Middle frontal gyrus (tissue), 1 donor: ENCODE measurements around the gene ZNF532.
"Not testable (repeated sequence)": the region's sequence is repeated elsewhere in the genome, so short reads cannot be mapped to it uniquely, and the experiment has no call there.

Experiments used
- DNase-seq: peaks from one replicate; pipeline ENCODE4 v3.0.0-alpha.2; 2015; ENCODE audit warnings: low spot score; ENCODE audit errors: extremely low spot score

ZNF532 gene

GRCh38 chr18:58864146-58865032, at the start of gene ZNF532:
Gene ZNF532, plus strand, starts transcription at chr18:58864877. CDS start in a region left out here.
- DNase-seq: peak; percentile 73

DNA sequence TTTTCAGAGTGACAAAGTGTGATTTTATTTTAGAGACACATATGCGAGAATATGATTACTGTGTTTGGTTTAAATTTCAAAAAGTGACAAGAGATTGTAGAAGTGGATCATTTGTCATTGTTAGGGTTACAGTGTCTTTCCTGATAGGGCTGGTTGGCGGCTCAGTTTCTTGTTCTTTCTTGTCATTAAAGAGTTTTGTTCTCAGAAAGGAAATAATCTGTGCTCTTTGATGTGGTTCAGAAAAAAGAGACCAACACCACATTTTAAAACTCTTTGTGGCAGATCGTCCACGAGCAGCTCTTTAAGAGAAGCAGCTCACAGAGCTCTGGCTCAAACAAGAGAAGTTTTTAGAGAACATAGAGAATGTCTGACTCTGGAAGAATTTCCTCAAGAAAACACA, 45.6 kb upstream of the ZNF532 start:
- DNase-seq: no peak

GRCh38 chr18:58820251-58820650, 44.4 kb upstream of the ZNF532 start:
- no peak for DNase-seq

DNA sequence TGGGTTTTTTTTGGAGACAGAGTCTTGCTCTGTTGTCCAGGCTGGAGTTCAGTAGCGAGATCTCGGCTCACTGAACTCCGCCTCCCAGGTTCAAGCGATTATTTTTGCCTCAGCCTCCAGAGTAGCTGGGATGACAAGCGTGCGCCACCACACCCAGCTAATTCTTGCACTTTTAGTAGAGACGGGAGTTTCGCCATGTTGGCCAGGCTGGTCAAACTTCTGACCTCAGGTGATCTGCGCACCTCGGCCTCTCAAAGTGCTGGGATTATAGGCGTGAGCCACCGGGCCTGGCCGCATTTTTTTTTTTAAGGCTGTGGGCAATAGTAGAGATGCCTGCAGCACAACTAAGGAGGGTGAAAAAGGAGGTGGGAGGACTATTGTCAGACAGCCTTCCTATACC, 41.7 kb upstream of the ZNF532 start:
- DNase-seq: no peak

DNA sequence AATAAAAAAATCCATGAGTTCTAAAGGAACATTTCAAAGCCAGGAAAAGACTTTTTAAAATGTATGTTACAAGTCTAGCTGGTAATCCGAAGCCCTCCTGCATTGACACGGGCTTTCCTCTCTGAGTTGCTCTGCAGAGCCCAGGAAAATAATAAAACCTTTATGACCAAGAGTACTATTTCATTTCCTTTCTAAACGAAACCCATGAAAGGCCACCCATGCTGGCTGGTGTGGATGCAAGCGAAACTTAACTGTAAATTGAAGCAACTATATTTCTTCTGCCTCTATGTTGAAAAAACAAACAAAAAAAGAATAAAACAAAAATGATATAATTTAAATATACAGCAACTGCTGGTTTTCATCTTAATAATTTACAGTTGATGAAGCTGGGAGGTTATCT, 41.3 kb upstream of the ZNF532 start:
- DNase-seq: no peak

DNA sequence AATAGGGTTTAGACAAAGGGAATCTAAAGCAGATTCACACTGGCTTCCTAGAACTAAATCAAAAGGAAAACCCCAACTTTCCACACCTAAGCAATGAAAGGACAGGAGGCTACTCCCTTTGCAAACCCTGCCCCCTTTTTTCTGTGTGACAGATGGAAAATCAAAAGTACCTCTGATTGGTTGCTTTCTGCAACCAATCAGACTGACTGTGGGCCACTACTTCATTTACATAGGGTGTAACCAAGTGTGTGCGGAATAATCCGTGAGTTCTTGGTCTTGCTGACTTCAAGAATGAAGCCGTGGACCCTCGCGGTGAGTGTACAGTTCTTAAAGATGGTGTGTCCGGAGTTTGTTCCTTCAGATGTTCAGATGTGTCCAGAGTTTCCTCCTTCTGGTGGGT, 37.8 kb upstream of the ZNF532 start:
- not testable (repeated sequence) for DNase-seq

DNA sequence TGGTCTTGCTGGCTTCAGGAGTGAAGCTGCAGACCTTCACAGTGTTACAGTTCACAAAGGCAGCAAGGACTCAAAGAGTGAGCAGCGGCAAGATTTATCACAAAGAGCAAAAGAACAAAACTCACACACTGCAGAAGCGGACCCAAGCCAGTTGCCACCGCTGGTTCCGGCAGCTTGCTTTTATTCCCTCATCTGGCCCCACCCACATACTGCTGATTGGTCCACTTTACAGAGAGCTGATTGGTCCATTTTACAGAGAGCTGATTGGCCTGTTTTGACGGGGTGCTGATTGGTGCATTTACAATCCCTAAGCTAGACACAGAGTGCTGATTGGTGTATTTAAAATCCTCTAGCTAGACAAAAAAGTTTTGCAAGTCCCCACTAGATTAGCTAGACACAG, 37.2 kb upstream of the ZNF532 start:
- no peak for DNase-seq

GRCh38 chr18:58827886-58828285, 36.8 kb upstream of the ZNF532 start:
- DNase-seq: no peak

GRCh38 chr18:58828399-58829121, 36.1 kb upstream of the ZNF532 start:
- DNase-seq: no peak

GRCh38 chr18:58829263-58829662, 35.4 kb upstream of the ZNF532 start:
- DNase-seq: no peak

DNA sequence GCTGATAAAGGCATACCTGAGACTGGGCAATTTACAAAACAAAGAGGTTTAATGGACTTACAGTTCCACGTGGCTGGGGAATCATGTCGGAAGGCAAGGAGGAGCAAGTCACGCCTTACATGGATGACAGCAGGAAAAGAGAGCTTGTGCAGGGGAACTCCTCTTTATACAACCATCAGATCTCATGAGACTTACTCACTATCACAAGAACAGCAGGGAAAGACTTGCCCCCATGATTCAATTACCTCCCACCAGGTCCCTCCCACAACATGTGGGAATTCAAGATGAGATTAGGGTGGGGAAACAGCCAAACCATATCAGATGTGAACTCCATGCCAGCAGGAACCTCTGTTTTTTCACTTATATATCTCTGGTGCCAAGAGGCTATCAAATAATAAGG, 34.8 kb upstream of the ZNF532 start:
- not testable (repeated sequence) for DNase-seq

DNA sequence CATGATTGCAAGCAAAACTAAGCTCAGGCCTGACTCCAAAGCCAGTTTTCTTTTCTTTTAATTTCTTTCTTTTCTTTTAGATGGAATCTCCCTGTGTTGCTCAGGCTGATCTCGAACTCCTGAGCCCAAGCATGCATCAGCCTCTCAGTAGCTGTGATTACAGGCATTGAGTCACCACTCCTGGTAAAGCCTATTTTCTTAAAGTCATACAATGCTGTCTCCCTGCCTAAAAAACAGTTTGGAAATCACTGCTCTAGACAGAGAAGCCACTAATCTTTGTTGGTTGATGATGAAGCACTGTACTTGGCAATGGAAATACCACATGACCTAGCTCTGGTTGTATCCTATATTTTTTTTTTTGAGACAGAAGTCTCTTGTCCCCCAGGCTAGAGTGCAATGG, 33.1 kb upstream of the ZNF532 start:
- no peak for DNase-seq

DNA sequence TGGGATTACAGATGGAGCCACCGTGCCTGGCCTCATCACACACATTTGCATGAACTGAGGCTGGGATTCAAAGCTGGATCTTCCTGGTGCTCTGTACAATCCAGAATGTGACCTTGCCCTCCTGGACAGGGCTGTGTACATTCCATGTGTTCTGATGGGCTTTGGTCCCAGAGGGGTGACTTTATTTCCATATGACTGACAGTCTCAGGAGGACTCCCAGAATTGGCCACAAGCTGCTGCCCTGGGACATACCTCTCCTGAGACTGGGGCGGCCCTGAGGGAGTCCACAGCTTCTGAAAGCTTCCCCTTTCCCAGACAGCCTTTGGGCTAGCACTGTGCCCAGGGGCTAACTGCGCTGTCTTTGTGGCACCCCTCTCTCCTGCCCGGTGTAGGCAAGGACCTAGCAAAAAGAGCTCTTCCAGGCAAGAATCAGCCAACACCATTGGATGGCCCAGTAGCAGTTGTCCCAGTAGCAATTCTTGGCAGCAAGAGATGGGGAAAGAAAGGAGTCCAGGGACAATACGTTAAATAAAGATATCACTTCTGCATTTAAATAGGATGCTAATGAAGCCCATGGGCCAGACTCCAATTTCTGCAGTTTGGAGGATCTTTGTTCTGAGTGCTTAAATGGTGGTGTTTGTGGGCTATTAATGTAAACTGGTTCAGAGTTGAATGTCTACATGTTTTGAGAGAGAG, 26.4 kb upstream of the ZNF532 start:
- no peak for DNase-seq

DNA sequence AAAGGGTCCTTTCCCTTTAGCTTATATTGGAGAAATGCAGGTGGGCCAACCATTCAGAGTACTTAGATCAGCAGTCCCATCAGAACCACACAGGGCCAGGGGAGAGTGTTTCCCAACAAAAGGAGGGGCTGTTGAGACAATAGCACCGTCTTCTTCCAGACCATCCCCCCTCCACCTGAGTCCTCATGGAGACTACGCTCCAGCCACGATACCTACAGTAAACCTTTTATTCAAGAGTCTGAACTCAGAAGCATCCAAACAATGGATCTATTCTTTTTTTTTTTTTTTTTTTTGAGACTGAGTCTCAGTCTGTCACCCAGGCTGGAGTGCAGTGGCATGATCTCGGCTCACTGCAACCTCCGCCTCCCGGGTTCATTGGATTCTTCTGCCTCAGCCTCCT, 25.7 kb upstream of the ZNF532 start:
- DNase-seq: no peak

DNA sequence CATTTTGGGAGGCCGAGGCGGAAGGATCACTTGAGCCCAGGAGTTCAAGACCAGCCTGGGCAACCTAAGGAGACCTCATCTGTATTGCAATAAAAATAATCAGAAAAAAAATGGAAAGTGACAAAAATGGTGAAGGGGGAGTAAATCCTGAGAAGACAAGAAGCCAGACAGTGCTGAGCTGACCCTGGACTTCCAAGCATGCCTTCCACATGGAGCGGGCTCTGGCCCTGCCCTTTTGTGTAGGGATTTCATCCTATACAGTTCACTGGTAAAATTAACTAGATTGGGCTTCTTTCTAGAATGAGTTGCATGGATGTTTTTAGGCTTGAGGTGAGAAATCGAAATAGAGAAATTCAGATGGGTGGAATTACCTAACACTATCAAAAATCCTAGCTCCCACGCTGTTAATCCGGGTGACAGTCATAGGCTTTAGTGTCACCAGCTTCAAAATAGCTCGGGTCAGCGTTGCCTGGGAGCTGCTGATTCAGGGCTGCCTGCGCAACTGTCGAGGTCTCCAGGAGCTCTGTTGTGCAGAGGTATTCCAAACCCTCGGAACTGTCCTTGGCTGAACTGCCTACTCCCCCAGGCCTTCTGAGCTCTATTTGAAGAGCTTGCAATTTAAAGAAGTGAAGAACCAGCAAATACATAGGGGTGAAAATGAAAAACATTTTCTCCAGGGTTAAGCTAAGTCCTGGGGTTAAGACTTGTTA, 21.5 kb upstream of the ZNF532 start:
- no peak for DNase-seq

DNA sequence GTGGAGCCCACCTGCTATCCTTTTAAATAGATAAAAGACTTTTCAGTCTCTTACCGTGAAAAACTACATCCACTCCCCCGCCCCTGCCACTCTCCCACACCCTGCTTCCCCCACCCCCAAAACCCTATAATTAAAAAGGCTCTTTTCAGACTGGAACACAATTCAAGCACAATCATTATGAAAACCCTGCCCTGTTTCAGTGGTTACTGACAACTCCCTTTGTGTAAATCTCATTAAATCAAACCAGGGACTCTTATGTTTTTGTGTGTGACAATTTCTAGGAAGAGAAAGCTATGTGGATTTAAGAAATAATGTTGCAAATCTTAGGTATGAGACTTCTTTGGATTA, 21.0 kb upstream of the ZNF532 start:
- no peak for DNase-seq

- no peak for DNase-seq
Measured at GRCh38 chr18:58844871-58845270, 19.8 kb upstream of the ZNF532 start.

GRCh38 chr18:58845928-58846724, 18.6 kb upstream of the ZNF532 start:
- no peak for DNase-seq

DNA sequence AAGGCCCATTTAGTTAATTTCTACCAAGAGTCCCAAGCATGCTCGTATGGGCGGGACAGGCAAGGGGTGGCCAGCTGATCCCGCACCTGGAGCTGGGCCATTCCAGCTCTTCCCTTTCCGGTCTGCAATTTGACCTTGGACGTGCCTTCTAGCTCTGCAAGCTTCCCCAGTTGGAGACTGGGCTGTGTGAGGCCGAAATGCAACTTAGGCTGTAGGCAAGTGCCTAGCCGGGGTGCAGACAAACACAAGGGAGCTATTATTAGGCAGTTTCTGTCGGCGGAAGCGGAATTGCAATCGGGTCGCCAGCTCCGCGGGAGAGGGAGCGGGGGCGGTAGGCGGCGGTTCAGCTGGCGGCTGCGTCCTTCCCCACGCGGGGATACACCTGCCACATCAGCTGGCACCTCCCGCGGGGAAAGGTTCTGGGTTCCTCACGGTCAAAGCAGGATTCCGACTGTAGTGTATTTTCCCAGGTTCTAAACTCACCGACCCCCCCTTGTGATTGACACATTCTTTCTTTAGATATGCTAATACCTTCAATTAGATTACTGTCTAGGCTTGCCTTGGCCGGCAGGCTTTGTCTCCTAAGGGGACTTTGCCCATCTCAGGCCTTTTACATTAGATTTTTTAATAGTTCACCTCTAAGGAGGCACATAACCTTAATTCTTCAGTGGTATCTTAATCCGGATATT, 17.1 kb upstream of the ZNF532 start:
- DNase-seq: no peak

DNA sequence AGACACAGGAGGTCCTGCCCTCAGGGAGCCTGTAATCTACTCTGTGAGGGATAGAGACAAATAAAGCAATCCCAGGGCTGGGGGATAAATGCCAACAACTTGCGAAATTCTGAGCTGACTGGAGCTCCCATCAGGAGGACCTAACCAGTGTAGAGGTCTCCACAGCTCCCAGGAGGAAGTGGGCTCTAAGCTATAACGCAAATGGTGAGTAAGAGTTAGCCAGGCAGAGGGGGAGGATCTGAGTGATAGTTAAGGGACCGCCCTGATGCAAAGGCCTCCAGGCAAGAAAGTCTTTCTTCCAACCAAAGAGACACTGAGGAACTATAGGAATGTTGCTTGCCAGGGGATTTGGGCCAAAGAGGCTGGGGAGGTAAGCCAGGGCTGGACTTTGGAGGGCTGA, 16.0 kb upstream of the ZNF532 start:
- DNase-seq: no peak
